ENCODE data around the gene PITX3. TPM values are rescaled to one million over a fixed set of nuclear protein-coding genes. Genes with fewer than 3 reads are reported as not detected.
A peak's percentile ranks its signal among the peaks of the same experiment; 100 is the strongest.
"Not testable (repeated sequence)": the region's sequence is repeated elsewhere in the genome, so short reads cannot be mapped to it uniquely, and the experiment has no call there.

PITX3 gene
- total RNA-seq, 2 experiments from 2014 or later = not detected

- Mint-ChIP-seq H3K36me3 (ENCODE audit: low read depth) (peaks cover 33% of the 10 kb centered on the region), H3K4me1 (peaks cover 18% of the 10 kb centered on the region)
- not testable (repeated sequence) for H3K4me3 Mint-ChIP-seq, H3K27me3 Mint-ChIP-seq, H3K9me3 Mint-ChIP-seq, DNase-seq, H3K27ac Mint-ChIP-seq
- CTCF ChIA-PET = interaction anchor here (0.9 to 4.9 kb wide), 3 partner anchors 21 to 99 kb away, joined by 3 to 23 read pairs (median 3); no protein-coding TSS in a partner anchor
- POLR2A ChIA-PET = interaction anchor here (1.1 kb wide), 1 partner anchor 18 kb away, joined by 3 read pairs; no protein-coding TSS in a partner anchor
Observed at GRCh38 chr10:102252508-102252907, 11.2 kb upstream of the PITX3 start.

GRCh38 chr10:102247734-102248133, 6.4 kb upstream of the PITX3 start:
- DNase-seq = no peak
- ChIA-PET CTCF (interaction anchor here (0.6 to 8.9 kb wide), 5 partner anchors 17 to 336 kb away, joined by 3 to 105 read pairs (median 4); no protein-coding TSS in a partner anchor), POLR2A (interaction anchor here (0.8 to 1.3 kb wide), 4 partner anchors 8 to 146 kb away, joined by 3 read pairs; no protein-coding TSS in a partner anchor)
- H3K4me1 Mint-ChIP-seq = peaks cover 42% of the 10 kb centered on the region
- no peak overlapping the region for H3K27ac Mint-ChIP-seq
- no peaks in the 10 kb centered on the region for H3K9me3 Mint-ChIP-seq
- H3K27me3 Mint-ChIP-seq = no peaks in the 10 kb centered on the region
- peaks cover 34% of the 10 kb centered on the region for H3K36me3 Mint-ChIP-seq (ENCODE audit: low read depth)
- H3K4me3 Mint-ChIP-seq = no peak overlapping the region

GRCh38 chr10:102246261-102246660, 4.9 kb upstream of the PITX3 start:
- Mint-ChIP-seq H3K27me3 (peaks cover 8% of the 10 kb centered on the region), H3K4me3 (peak overlapping the region; percentile 99), H3K36me3 (ENCODE audit: low read depth) (peaks cover 34% of the 10 kb centered on the region), H3K9me3 (no peaks in the 10 kb centered on the region), H3K4me1 (peaks cover 52% of the 10 kb centered on the region), H3K27ac (peak overlapping the region; percentile 89)
- DNase-seq = no peak
- POLR2A ChIA-PET = interaction anchor here (1.0 to 3.4 kb wide), 16 partner anchors 12 to 467 kb away, joined by 3 to 16 read pairs (median 6); partner anchors contain the start of genes ARL3, C10orf95 and ELOVL3
- CTCF ChIA-PET = interaction anchor here (0.6 to 8.9 kb wide), 5 partner anchors 16 to 341 kb away, joined by 3 to 105 read pairs (median 3); no protein-coding TSS in a partner anchor

GRCh38 chr10:102245932-102246251, 4.6 kb upstream of the PITX3 start:
- Mint-ChIP-seq H3K4me3 (peak overlapping the region; percentile 99), H3K27ac (peak overlapping the region; percentile 89), H3K36me3 (ENCODE audit: low read depth) (peaks cover 31% of the 10 kb centered on the region), H3K4me1 (peaks cover 54% of the 10 kb centered on the region), H3K9me3 (no peaks in the 10 kb centered on the region), H3K27me3 (peaks cover 10% of the 10 kb centered on the region)
- CTCF ChIA-PET = interaction anchor here (0.6 to 8.9 kb wide), 11 partner anchors 9 to 342 kb away, joined by 3 to 105 read pairs (median 3); partner anchors contain the start of genes ACTR1A, CUEDC2 and SUFU
- no peak for DNase-seq
- POLR2A ChIA-PET = interaction anchor here (0.8 to 3.4 kb wide), 22 partner anchors 11 to 468 kb away, joined by 3 to 16 read pairs (median 4); partner anchors contain the start of genes ACTR1A, ARL3, C10orf95 and ELOVL3

- Mint-ChIP-seq H3K9me3 (no peaks in the 10 kb centered on the region), H3K27ac (peak within 1 kb of the TSS; percentile 89), H3K27me3 (peaks cover 14% of the 10 kb centered on the region), H3K36me3 (ENCODE audit: low read depth) (peaks cover 29% of the 10 kb centered on the region), H3K4me3 (peak within 1 kb of the TSS; percentile 99), H3K4me1 (peaks cover 57% of the 10 kb centered on the region)
- CTCF ChIA-PET = interaction anchor here (0.7 to 8.9 kb wide), 12 partner anchors 9 to 258 kb away, joined by 3 to 105 read pairs (median 3); partner anchors contain the start of genes ACTR1A, CUEDC2 and SUFU
- POLR2A ChIA-PET = interaction anchor here (0.8 to 3.4 kb wide), 22 partner anchors 11 to 468 kb away, joined by 3 to 16 read pairs (median 4); partner anchors contain the start of genes ACTR1A, ARL3, C10orf95 and ELOVL3
- peak; percentile 94 for DNase-seq
Observed at GRCh38 chr10:102245082-102245931, 4.0 kb upstream of the PITX3 start, which contains the start of gene GBF1. GBF1 (plus strand) TSS chr10:102245532; CDS start chr10:102258939, 13,407 bp downstream.

GRCh38 chr10:102243309-102243708, 2.0 kb upstream of the PITX3 start:
- CTCF ChIA-PET = interaction anchor here (8.9 kb wide), 1 partner anchor 13 kb away, joined by 105 read pairs; no protein-coding TSS in a partner anchor
- POLR2A ChIA-PET = interaction anchor here (0.9 to 3.4 kb wide), 2 partner anchors 9 to 11 kb away, joined by 3 to 16 read pairs; no protein-coding TSS in a partner anchor
- peaks cover 15% of the 10 kb centered on the region for H3K36me3 Mint-ChIP-seq (ENCODE audit: low read depth)
- no peaks in the 10 kb centered on the region for H3K9me3 Mint-ChIP-seq
- H3K27ac Mint-ChIP-seq = no peak overlapping the region
- no peak overlapping the region for H3K4me3 Mint-ChIP-seq
- peaks cover 33% of the 10 kb centered on the region for H3K27me3 Mint-ChIP-seq
- H3K4me1 Mint-ChIP-seq = peaks cover 54% of the 10 kb centered on the region
- no peak for DNase-seq

GRCh38 chr10:102242118-102242485, 790 bp upstream of the PITX3 start:
- POLR2A ChIA-PET = interaction anchor here (1.7 kb wide), 1 partner anchor 153 kb away, joined by 4 read pairs; the partner anchor contains the start of gene NFKB2
- Mint-ChIP-seq H3K9me3 (no peaks in the 10 kb centered on the region), H3K27me3 (peaks cover 38% of the 10 kb centered on the region), H3K27ac (no peak overlapping the region), H3K36me3 (ENCODE audit: low read depth) (peaks cover 8% of the 10 kb centered on the region), H3K4me1 (peaks cover 42% of the 10 kb centered on the region), H3K4me3 (peak overlapping the region; percentile 72)
- DNase-seq = no peak
- CTCF ChIA-PET = interaction anchor here (1.0 to 3.3 kb wide), 5 partner anchors 11 to 152 kb away, joined by 3 to 57 read pairs (median 5); no protein-coding TSS in a partner anchor

- CTCF ChIA-PET = interaction anchor here (0.9 to 3.3 kb wide), 8 partner anchors 8 to 153 kb away, joined by 3 to 57 read pairs (median 4); no protein-coding TSS in a partner anchor
- no peak for DNase-seq
- Mint-ChIP-seq H3K9me3 (no peaks in the 10 kb centered on the region), H3K27ac (no peak overlapping the region), H3K4me3 (peak overlapping the region; percentile 47), H3K27me3 (peaks cover 42% of the 10 kb centered on the region), H3K4me1 (peaks cover 31% of the 10 kb centered on the region), H3K36me3 (ENCODE audit: low read depth) (no peaks in the 10 kb centered on the region)
- POLR2A ChIA-PET = interaction anchor here (0.9 to 1.7 kb wide), 3 partner anchors 153 to 221 kb away, joined by 3 to 4 read pairs (median 4); partner anchors contain the start of gene NFKB2
Observed at GRCh38 chr10:102241032-102241443, 274 bp downstream of the PITX3 start.

- CTCF ChIA-PET = interaction anchor here (0.9 to 3.3 kb wide), 5 partner anchors 9 to 111 kb away, joined by 3 to 57 read pairs (median 5); no protein-coding TSS in a partner anchor
- peak overlapping the region; percentile 21 for H3K4me3 Mint-ChIP-seq
- peaks cover 44% of the 10 kb centered on the region for H3K27me3 Mint-ChIP-seq
- no peaks in the 10 kb centered on the region for H3K9me3 Mint-ChIP-seq
- POLR2A ChIA-PET = interaction anchor here (1.4 to 1.9 kb wide), 3 partner anchors 12 to 222 kb away, joined by 4 read pairs; partner anchors contain the start of gene NFKB2
- H3K36me3 Mint-ChIP-seq (ENCODE audit: low read depth) = no peaks in the 10 kb centered on the region
- no peak overlapping the region for H3K27ac Mint-ChIP-seq
- H3K4me1 Mint-ChIP-seq = peaks cover 30% of the 10 kb centered on the region
- DNase-seq = no peak
Observed at GRCh38 chr10:102240467-102241031, 763 bp downstream of the PITX3 start.

GRCh38 chr10:102237711-102238252, 3.5 kb downstream of the PITX3 start:
- DNase-seq = no peak
- CTCF ChIA-PET = interaction anchor here (0.6 to 2.8 kb wide), 2 partner anchors 113 to 148 kb away, joined by 4 to 21 read pairs; no protein-coding TSS in a partner anchor
- Mint-ChIP-seq H3K9me3 (no peaks in the 10 kb centered on the region), H3K36me3 (ENCODE audit: low read depth) (no peaks in the 10 kb centered on the region), H3K27ac (no peak overlapping the region), H3K27me3 (peaks cover 53% of the 10 kb centered on the region), H3K4me1 (peaks cover 17% of the 10 kb centered on the region), H3K4me3 (no peak overlapping the region)
- POLR2A ChIA-PET = no interaction called here

- ChIA-PET POLR2A (interaction anchor here (0.7 to 4.7 kb wide), 2 partner anchors 9 kb away, joined by 3 to 16 read pairs; partner anchors contain the start of gene GBF1), CTCF (interaction anchor here (0.8 to 12.8 kb wide), 4 partner anchors 9 to 163 kb away, joined by 3 to 593 read pairs (median 3); partner anchors contain the start of gene GBF1)
- no peak for DNase-seq
- Mint-ChIP-seq H3K36me3 (ENCODE audit: low read depth) (no peaks in the 10 kb centered on the region), H3K4me1 (peaks cover 8% of the 10 kb centered on the region), H3K4me3 (no peak overlapping the region), H3K9me3 (no peaks in the 10 kb centered on the region), H3K27me3 (peaks cover 50% of the 10 kb centered on the region), H3K27ac (no peak overlapping the region)
Observed at GRCh38 chr10:102236006-102236405, 5.3 kb downstream of the PITX3 start.

GRCh38 chr10:102235598-102235920, 5.8 kb downstream of the PITX3 start:
- H3K36me3 Mint-ChIP-seq (ENCODE audit: low read depth) = no peaks in the 10 kb centered on the region
- POLR2A ChIA-PET = interaction anchor here (0.7 to 4.7 kb wide), 2 partner anchors 9 kb away, joined by 3 to 16 read pairs; partner anchors contain the start of gene GBF1
- no peaks in the 10 kb centered on the region for H3K9me3 Mint-ChIP-seq
- no peak overlapping the region for H3K4me3 Mint-ChIP-seq
- H3K27ac Mint-ChIP-seq = no peak overlapping the region
- no peak for DNase-seq
- CTCF ChIA-PET = interaction anchor here (0.8 to 12.8 kb wide), 4 partner anchors 66 to 269 kb away, joined by 3 to 593 read pairs (median 3); no protein-coding TSS in a partner anchor
- peaks cover 50% of the 10 kb centered on the region for H3K27me3 Mint-ChIP-seq
- H3K4me1 Mint-ChIP-seq = peaks cover 9% of the 10 kb centered on the region

Measured in activated CD4-positive, alpha-beta memory T cell treated with anti-CD3 and anti-CD28 coated beads, Interleukin-2, amount 10 ng/mL, durations not matched to agents 7 days and 5 days (primary cell).